NT2/D1 (cell line): Measurements from ENCODE around the gene DCBLD1.

Experiments used
- DNase-seq: peaks from one replicate; pipeline ENCODE4 v3.0.0-alpha.2; 2011; ENCODE audit warnings: low read depth, low spot score
- H3K27me3 ChIP-seq: 2 replicates; pipeline ENCODE4 v1.6.0; 2011; ENCODE audit warnings: mild to moderate bottlenecking; ENCODE audit not compliant: insufficient read length, insufficient read depth
- H3K36me3 ChIP-seq: 2 replicates; pipeline ENCODE4 v1.6.1; 2011; ENCODE audit warnings: mild to moderate bottlenecking, low read length, mixed read lengths; ENCODE audit not compliant: insufficient read depth, insufficient read length
- H3K4me1 ChIP-seq: 2 replicates; pipeline ENCODE4 v1.5.1; 2011; ENCODE audit not compliant: insufficient read depth, insufficient read length
- H3K4me3 ChIP-seq: 2 replicates; pipeline ENCODE4 v1.5.1; 2011; ENCODE audit warnings: low read depth; ENCODE audit not compliant: insufficient read length
- H3K9ac ChIP-seq: 2 replicates; pipeline ENCODE4 v1.6.0; 2011; ENCODE audit warnings: low read depth; ENCODE audit not compliant: insufficient read length
- H3K9me3 ChIP-seq: 2 replicates; pipeline ENCODE4 v1.5.1; 2011; ENCODE audit warnings: mild to moderate bottlenecking, low read length; ENCODE audit not compliant: insufficient read depth
- SUZ12 ChIP-seq: IDR thresholded peaks from 2 replicates; pipeline ENCODE4 v1.6.1; 2011; ENCODE audit not compliant: insufficient read length, insufficient read depth; ENCODE audit errors: extremely low read depth
- YY1 ChIP-seq: IDR thresholded peaks from 2 replicates; pipeline ENCODE4 v1.6.1; 2011; ENCODE audit not compliant: insufficient read length, insufficient read depth
- ZNF274 ChIP-seq: IDR thresholded peaks from 2 replicates; pipeline ENCODE4 v1.6.1; 2011; ENCODE audit warnings: mild to moderate bottlenecking, low read depth, low read length

DCBLD1 gene

DNA sequence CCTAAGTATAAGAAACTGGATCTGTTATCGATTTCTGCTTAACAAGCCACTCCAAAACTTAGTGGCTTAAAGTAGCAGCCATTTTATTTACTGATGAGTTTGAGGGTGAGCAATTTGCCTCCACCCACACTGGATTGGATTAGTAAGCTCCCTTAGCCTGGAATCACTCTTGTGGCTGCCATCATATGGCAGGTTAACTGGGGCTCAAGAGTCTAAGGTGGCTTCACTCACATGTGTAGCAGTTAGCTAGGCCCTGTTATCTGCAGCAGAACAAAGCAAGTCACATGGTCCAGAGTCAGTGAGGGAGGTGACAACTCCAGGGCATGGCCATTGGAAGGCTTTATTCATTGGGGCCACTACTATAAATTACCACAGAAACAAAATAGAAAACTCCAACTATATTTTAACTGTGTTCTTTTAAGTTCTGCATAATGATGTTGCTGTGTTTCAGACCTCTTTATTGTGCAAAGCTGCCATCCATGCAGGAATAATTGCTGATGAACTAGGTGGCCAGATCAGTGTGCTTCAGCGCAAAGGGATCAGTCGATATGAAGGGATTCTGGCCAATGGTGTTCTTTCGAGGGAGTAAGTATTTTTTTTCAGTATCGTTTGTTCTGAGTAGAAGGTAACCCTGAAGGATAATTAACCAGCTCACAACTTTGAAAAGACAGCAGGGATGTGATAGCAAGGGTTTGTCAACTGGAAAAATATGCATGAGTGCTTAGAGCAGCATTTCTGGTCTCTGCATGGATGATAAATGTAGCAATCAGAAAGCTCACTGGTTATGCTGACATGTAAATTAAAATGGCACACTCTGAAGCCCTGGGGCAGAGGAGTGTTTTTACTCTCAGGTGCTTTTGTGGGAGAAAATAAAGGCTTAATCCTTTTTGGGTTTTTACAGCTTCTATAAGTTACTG, 49.6 kb downstream of the DCBLD1 start:
- Histone ChIP-seq H3K9me3 (no peaks in the 10 kb centered on the region), H3K4me1 (no peaks in the 10 kb centered on the region), H3K9ac (no peak overlapping the region), H3K36me3 (no peaks in the 10 kb centered on the region), H3K27me3 (no peaks in the 10 kb centered on the region), H3K4me3 (no peak overlapping the region)
- no peak for DNase-seq
- TF ChIP-seq YY1, result no peak
- TF ChIP-seq ZNF274, result no peak
- TF ChIP-seq SUZ12, result no peak

- H3K27me3 ChIP-seq, result no peaks in the 10 kb centered on the region
- no peaks in the 10 kb centered on the region for H3K4me1 ChIP-seq
- no peak overlapping the region for H3K9ac ChIP-seq
- H3K4me3 ChIP-seq, result no peak overlapping the region
- no peak for TF ChIP-seq SUZ12
- no peak for TF ChIP-seq YY1
- TF ChIP-seq ZNF274, result no peak
- no peak for DNase-seq
- no peaks in the 10 kb centered on the region for H3K9me3 ChIP-seq
- H3K36me3 ChIP-seq, result peaks cover 4% of the 10 kb centered on the region
These were observed 51.3 kb downstream of the DCBLD1 start for GRCh38 chr6:117533775-117534174.

GRCh38 chr6:117534974-117535373, 52.5 kb downstream of the DCBLD1 start:
- Histone ChIP-seq H3K9ac (no peak overlapping the region), H3K9me3 (no peaks in the 10 kb centered on the region), H3K4me1 (no peaks in the 10 kb centered on the region), H3K27me3 (no peaks in the 10 kb centered on the region), H3K36me3 (peaks cover 11% of the 10 kb centered on the region), H3K4me3 (no peak overlapping the region)
- TF ChIP-seq ZNF274, result no peak
- TF ChIP-seq SUZ12, result no peak
- TF ChIP-seq YY1, result no peak
- DNase-seq, result no peak

DNA sequence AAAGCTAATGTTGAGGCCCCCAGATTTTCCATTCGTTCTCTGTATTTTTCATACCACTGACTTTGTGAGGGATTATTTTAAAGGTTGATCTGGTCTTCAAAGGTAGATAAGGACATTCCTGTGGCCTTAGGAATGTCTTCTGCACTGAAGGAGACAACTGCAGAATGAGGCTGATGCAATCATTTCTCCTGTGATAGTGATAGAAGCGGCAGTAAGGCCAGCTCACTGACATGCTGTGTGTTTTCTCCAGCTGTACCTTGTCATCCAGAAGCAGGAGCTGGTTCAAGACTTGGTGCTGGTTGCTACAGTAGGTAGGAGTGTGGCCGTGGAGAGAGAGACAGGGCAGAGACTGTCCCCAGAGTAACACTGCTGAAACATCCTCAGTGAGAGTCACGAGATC, 53.8 kb downstream of the DCBLD1 start:
- peaks cover 11% of the 10 kb centered on the region for H3K36me3 ChIP-seq
- no peaks in the 10 kb centered on the region for H3K27me3 ChIP-seq
- H3K9me3 ChIP-seq, result no peaks in the 10 kb centered on the region
- DNase-seq, result no peak
- TF ChIP-seq YY1 (no peak), ZNF274 (no peak), SUZ12 (no peak)
- H3K4me1 ChIP-seq, result no peaks in the 10 kb centered on the region
- no peak overlapping the region for H3K4me3 ChIP-seq
- H3K9ac ChIP-seq, result no peak overlapping the region

- TF ChIP-seq SUZ12 (no peak), ZNF274 (no peak), YY1 (no peak)
- Histone ChIP-seq H3K9ac (no peak overlapping the region), H3K36me3 (peaks cover 13% of the 10 kb centered on the region), H3K4me1 (no peaks in the 10 kb centered on the region), H3K9me3 (no peaks in the 10 kb centered on the region), H3K27me3 (no peaks in the 10 kb centered on the region), H3K4me3 (no peak overlapping the region)
- no peak for DNase-seq
These were observed 56.1 kb downstream of the DCBLD1 start for GRCh38 chr6:117538615-117539014.

GRCh38 chr6:117540670-117541069, 58.2 kb downstream of the DCBLD1 start:
- no peak overlapping the region for H3K4me3 ChIP-seq
- no peaks in the 10 kb centered on the region for H3K9me3 ChIP-seq
- TF ChIP-seq YY1 (no peak), ZNF274 (no peak), SUZ12 (no peak)
- no peak for DNase-seq
- H3K9ac ChIP-seq, result no peak overlapping the region
- no peaks in the 10 kb centered on the region for H3K4me1 ChIP-seq
- peaks cover 17% of the 10 kb centered on the region for H3K36me3 ChIP-seq
- H3K27me3 ChIP-seq, result no peaks in the 10 kb centered on the region

GRCh38 chr6:117542493-117542892, 60.0 kb downstream of the DCBLD1 start:
- Histone ChIP-seq H3K27me3 (no peaks in the 10 kb centered on the region), H3K36me3 (peaks cover 27% of the 10 kb centered on the region), H3K9me3 (no peaks in the 10 kb centered on the region), H3K9ac (no peak overlapping the region), H3K4me1 (no peaks in the 10 kb centered on the region), H3K4me3 (no peak overlapping the region)
- TF ChIP-seq ZNF274 (no peak), SUZ12 (no peak), YY1 (no peak)
- DNase-seq, result no peak

DNA sequence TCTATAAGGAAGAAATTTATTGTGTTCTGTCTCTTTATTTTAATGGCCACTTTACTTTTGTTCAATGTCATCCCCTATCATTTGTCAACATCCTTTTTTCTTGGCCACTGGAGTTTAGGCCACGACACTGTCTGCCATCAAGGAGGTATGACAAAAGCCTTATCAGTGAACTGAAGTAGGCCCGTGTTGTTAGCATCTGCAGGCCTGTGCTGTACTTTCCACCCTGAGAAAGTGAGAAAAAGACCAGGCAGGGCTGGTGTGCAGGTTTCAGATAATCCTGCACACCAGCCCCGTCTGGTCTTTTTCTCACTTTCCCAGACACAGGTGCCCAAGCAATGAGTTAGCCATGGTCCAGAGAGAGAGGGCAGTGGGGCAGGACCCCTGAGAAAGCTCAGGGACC, 62.2 kb downstream of the DCBLD1 start:
- no peak overlapping the region for H3K9ac ChIP-seq
- H3K9me3 ChIP-seq, result no peaks in the 10 kb centered on the region
- no peak overlapping the region for H3K4me3 ChIP-seq
- no peaks in the 10 kb centered on the region for H3K4me1 ChIP-seq
- no peak for DNase-seq
- TF ChIP-seq SUZ12 (no peak), ZNF274 (no peak), YY1 (no peak)
- H3K27me3 ChIP-seq, result no peaks in the 10 kb centered on the region
- peaks cover 25% of the 10 kb centered on the region for H3K36me3 ChIP-seq
